GM18507 (cell line): ENCODE data around the gene RAD21L1.

Source experiments
- DNase-seq: peaks from one replicate; pipeline ENCODE4 v3.0.0; 2011; ENCODE audit warnings: low read depth; ENCODE audit not compliant: insufficient read length; ENCODE audit errors: extremely low spot score
- FAIRE-seq: peaks from 2 replicates; lab custom pipeline; 2011; peaks lifted over from hg19 to GRCh38; lab: Jason Lieb, UNC

The RAD21L1 gene

GRCh38 chr20:1304710-1305515 lies 79.1 kb downstream of the RAD21L1 start:
- DNase-seq = no peak
- FAIRE-seq = no peak
